ENCODE measurements around the gene FBXL12. TPM values are rescaled to one million over a fixed set of nuclear protein-coding genes. Genes with fewer than 3 reads are reported as not detected.

The FBXL12 gene
- total RNA-seq, 1 experiment from 2014 or later = 21.9 TPM

- TF ChIP-seq ZBTB33 (IDR thresholded peaks at IDR 0.05; ENCODE audit: extremely low read depth, insufficient replicate concordance, low read length) (no peak), SIN3A (IDR thresholded peaks at IDR 0.05; ENCODE audit: low read depth) (peak; percentile 96), TCF7L2 (IDR thresholded peaks at IDR 0.05; ENCODE audit: borderline replicate concordance, extremely low read depth, insufficient read depth, insufficient read length) (peak; percentile 47)
These were observed 8.7 kb upstream of the FBXL12 start, which contains the start of gene UBL5 (continued) for GRCh38 chr19:9827289-9828238.

- no peak overlapping the region for H3K27ac ChIP-seq (ENCODE audit: low read depth, low read length)
- ChIA-PET RAD21 (ENCODE audit: low non-redundant PET in 1 of 2, low total read pairs in 2 of 2, uncharacterized antibody in 2 of 2, unreplicated experiment in 2 of 2) (no interaction called here), CTCF (no interaction called here), POLR2A (no interaction called here)
- H3K9ac ChIP-seq (ENCODE audit: low read length) = no peak overlapping the region
- intact Hi-C loops (cut with micrococcal nuclease) = no loop called here
- no peaks in the 10 kb centered on the region for H3K9me3 ChIP-seq (ENCODE audit: control insufficient read depth in 1 of 2, insufficient read depth in 1 of 2, low read depth in 1 of 2, low read length in 2 of 2)
- no TSS peak for BruUV-seq (replicated peaks)
- peaks cover 31% of the 10 kb centered on the region for H3K79me2 ChIP-seq (ENCODE audit: insufficient read depth, low read length)
- H4K20me1 ChIP-seq (ENCODE audit: insufficient read depth) = no peaks in the 10 kb centered on the region
- ATAC-seq (no peak), DNase-seq (ENCODE audit: low read depth, low spot score) (no peak)
- H3K36me3 ChIP-seq (ENCODE audit: control insufficient read depth in 1 of 2, insufficient read depth in 2 of 2, low read length in 2 of 2) = no peaks in the 10 kb centered on the region
- TF ChIP-seq CEBPB (IDR thresholded peaks at IDR 0.05; ENCODE audit: low read depth) = no peak
- no peak for TF ChIP-seq RAD21 (IDR thresholded peaks at IDR 0.05; ENCODE audit: low read depth)
- no peak for TF ChIP-seq EGR1 (IDR thresholded peaks at IDR 0.05; ENCODE audit: low read depth)
- no peak for TF ChIP-seq REST (IDR thresholded peaks at IDR 0.05; ENCODE audit: low read depth)
- TF ChIP-seq EZH2 (IDR thresholded peaks at IDR 0.05) = no peak
- TF ChIP-seq ZBTB33 (IDR thresholded peaks at IDR 0.05; ENCODE audit: extremely low read depth, insufficient replicate concordance, low read length) = no peak
- TF ChIP-seq POLR2AphosphoS5 (IDR thresholded peaks at IDR 0.05; ENCODE audit: low read depth, low read length) = no peak
- H3K4me3 ChIP-seq (replicated peaks in 1 of 2; ENCODE audit: low read depth in 1 of 2, low read length in 2 of 2) = no peak overlapping the region
- no peak overlapping the region for H2AFZ ChIP-seq (ENCODE audit: low read depth, low read length, poor library complexity, severe bottlenecking)
- no peak overlapping the region for H3K4me2 ChIP-seq (ENCODE audit: low read length)
- H3K4me1 ChIP-seq (ENCODE audit: control insufficient read depth in 1 of 2, insufficient read depth in 2 of 2, low read length in 2 of 2) = peaks cover 12% of the 10 kb centered on the region in 2 experiments; a peak in 3 of 4 replicates
- no peaks in the 10 kb centered on the region for H3K9me2 ChIP-seq (ENCODE audit: insufficient read depth)
- no peaks in the 10 kb centered on the region for H3K27me3 ChIP-seq (ENCODE audit: insufficient read depth, low read length)
These were observed 4.9 kb upstream of the FBXL12 start for GRCh38 chr19:9823816-9824215.

All from HCT116 (cell line).